ENCODE data around the gene CALCOCO2.

The CALCOCO2 gene

DNA sequence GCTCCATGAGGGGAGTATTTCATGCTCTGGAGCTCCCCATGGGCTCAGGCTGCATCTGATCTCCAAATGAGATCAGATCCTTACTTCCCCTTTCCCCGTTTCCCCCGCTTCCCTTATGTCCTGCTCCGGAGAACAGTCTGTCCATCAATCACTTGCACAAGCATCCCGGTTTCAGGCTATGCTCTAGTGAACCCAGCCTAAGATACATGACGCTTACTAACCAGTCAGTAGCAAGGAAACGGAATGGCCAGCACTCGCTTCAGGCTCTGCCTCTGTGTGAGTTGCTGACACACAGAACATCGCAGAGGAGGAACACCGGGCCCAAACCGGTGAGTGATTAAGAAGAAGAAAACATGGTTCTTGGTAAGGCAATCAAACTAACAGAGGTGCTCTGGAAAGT, 52.3 kb downstream of the CALCOCO2 start:
- in situ Hi-C loops (cut with MboI; ENCODE audit: low sequenced_read_pairs, unreplicated experiment): loop anchor here (5.0 to 10.0 kb wide), 2 partner anchors 149 to 208 kb away; no protein-coding TSS in a partner anchor
- no peak for DNase-seq (ENCODE audit: low spot score)
- TF ChIP-seq, protein P1, sequence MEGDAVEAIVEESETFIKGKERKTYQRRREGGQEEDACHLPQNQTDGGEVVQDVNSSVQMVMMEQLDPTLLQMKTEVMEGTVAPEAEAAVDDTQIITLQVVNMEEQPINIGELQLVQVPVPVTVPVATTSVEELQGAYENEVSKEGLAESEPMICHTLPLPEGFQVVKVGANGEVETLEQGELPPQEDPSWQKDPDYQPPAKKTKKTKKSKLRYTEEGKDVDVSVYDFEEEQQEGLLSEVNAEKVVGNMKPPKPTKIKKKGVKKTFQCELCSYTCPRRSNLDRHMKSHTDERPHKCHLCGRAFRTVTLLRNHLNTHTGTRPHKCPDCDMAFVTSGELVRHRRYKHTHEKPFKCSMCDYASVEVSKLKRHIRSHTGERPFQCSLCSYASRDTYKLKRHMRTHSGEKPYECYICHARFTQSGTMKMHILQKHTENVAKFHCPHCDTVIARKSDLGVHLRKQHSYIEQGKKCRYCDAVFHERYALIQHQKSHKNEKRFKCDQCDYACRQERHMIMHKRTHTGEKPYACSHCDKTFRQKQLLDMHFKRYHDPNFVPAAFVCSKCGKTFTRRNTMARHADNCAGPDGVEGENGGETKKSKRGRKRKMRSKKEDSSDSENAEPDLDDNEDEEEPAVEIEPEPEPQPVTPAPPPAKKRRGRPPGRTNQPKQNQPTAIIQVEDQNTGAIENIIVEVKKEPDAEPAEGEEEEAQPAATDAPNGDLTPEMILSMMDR (IDR thresholded peaks at IDR 0.05; ENCODE audit: borderline replicate concordance, control extremely low read depth, extremely low read depth, insufficient read depth, missing control alignments): no peak

DNA sequence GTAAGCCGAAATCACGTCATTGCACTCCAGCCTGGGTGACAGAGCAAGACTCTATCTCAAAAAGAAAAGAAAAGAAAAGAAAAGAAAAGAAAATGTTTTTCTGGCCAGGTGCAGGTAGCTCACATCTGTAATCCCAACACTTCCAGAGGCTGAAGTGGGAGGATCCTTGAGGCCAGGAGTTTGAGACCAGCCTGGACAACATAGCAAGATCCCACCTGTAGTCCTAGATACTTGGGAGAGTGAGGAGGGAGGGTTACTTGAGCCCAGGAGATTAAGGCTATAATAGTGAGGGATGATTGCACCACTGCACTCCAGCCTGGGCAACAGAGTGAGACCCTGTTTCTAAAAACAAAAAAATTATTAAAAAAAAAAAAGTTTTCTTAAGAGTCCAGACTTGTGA, 59.3 kb downstream of the CALCOCO2 start:
- in situ Hi-C loops (cut with MboI; ENCODE audit: low sequenced_read_pairs, unreplicated experiment): no loop called here
- DNase-seq (ENCODE audit: low spot score): no peak
- TF ChIP-seq, protein P1 (IDR thresholded peaks at IDR 0.05; ENCODE audit: borderline replicate concordance, control extremely low read depth, extremely low read depth, insufficient read depth, missing control alignments): no peak

DNA sequence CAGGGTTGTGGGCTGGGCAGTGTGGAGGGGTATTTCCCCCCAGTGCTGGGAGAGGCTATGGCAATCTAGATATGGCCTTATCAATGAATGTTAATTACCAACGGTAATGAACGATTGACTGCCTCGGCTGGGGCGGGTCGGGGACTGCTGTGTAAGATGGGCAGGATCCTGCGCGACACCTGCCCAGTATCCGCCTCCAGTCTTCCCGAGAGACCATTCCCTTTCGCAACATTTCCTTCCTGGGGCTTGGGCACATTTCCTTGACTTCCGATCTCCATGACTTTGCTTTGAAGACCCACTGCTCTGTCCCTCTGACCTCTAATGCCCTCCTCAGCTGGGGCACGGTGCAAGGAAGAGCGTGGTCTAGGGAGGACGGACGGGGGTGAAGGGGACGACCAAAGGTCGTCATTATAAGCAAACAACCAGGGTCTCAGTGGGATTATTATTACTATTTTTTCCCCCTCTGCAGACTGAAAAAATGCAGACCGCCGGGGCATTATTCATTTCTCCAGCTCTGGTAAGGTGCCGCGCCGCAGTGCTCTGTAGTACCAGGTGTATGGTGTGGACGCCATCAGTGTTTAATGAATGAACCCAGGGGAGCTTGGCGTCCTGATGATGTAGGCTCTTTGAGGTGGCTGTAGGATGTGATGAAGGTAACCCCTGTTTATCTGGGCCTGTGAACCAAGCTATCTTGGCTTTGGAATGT, 62.3 kb downstream of the CALCOCO2 start:
- TF ChIP-seq, protein P1 (IDR thresholded peaks at IDR 0.05; ENCODE audit: borderline replicate concordance, control extremely low read depth, extremely low read depth, insufficient read depth, missing control alignments): no peak
- in situ Hi-C loops (cut with MboI; ENCODE audit: low sequenced_read_pairs, unreplicated experiment): no loop called here

DNA sequence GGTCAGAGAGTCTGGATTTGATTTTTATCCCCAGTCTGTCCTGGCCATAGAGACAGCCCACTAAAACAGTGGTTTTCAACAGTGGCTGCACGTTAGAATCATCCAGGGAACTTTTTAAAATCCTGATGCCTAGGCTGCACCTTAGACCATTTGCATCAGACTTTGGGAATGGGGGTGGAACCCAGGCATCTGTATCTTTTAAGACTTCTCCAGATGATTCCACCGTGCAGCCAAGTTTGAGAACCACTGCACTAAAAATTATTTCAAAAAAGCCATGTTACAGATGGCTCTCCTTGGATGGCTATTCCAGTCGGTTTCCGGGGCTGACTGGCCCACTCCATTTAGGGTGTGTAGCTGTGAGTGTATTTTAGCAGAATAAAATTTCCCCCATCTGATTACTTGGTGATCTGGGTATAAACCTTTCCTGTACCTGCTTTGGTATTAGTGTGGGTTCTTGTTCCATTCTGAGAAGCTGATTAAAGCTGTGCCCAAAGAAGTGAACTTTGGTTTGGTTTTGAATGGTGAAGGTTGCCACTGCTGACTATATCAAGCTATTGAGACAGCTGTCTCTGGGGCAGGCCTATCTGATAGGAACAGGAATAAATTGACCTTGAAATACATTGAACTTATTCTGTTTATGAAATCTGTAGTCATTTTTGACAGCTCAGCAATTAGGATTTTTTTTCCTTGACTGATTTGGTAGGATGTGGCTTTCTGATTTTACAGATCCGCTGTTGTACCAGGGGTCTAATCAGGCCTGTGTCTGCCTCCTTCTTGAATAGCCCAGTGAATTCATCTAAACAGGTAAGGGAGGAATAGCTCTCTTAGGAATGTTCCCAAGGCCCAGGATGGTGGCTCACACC, 63.0 kb downstream of the CALCOCO2 start:
- no peak for DNase-seq (ENCODE audit: low spot score)
- TF ChIP-seq, protein P1 (IDR thresholded peaks at IDR 0.05; ENCODE audit: borderline replicate concordance, control extremely low read depth, extremely low read depth, insufficient read depth, missing control alignments): no peak
- in situ Hi-C loops (cut with MboI; ENCODE audit: low sequenced_read_pairs, unreplicated experiment): no loop called here

More for the DNA sequence above, 62.3 kb downstream of the CALCOCO2 start:
- no peak for DNase-seq (ENCODE audit: low spot score)

DNA sequence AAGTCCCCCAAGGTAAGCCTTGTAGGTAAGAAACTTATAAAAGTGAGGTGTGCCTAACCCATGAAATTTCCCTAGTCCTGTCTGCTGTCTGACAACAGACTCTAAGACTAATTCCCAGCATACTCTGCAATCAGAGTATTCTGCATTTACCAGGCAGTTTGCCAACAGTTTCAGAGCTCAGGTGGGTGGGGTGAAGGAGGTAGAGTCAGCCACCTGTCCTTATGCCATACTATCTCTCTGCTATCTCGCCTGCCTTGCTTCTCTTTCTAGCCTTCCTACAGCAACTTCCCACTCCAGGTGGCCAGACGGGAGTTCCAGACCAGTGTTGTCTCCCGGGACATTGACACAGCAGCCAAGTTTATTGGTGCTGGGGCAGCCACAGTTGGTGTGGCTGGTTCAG, 64.1 kb downstream of the CALCOCO2 start:
- TF ChIP-seq, protein P1 (IDR thresholded peaks at IDR 0.05; ENCODE audit: borderline replicate concordance, control extremely low read depth, extremely low read depth, insufficient read depth, missing control alignments): no peak
- in situ Hi-C loops (cut with MboI; ENCODE audit: low sequenced_read_pairs, unreplicated experiment): no loop called here
- no peak for DNase-seq (ENCODE audit: low spot score)

DNA sequence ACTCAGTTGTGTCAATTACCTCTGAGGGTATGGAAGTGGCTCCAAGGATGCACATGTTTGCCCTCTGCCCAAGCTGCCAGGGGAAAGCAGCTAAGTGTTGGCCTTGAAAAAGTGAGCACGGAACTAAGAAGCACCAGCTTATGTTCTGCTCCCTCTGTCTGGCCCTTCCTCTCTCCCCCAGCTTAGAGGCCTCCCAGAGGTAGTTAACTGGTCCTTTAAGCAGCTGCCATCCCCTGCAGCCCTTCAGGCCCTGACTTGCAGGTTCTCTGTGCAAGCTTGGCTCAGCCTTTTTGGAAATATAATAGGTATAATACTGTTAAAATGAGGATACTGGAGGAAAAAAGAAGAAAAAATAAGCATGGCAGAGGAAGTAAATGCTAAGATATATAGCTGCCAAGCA, 70.4 kb downstream of the CALCOCO2 start:
- DNase-seq (ENCODE audit: low spot score): no peak
- TF ChIP-seq, protein P1 (IDR thresholded peaks at IDR 0.05; ENCODE audit: borderline replicate concordance, control extremely low read depth, extremely low read depth, insufficient read depth, missing control alignments): no peak
- in situ Hi-C loops (cut with MboI; ENCODE audit: low sequenced_read_pairs, unreplicated experiment): no loop called here
